ENCODE data around the gene DOCK8.

DOCK8 gene

GRCh38 chr9:504921-505740, 290.5 kb downstream of the DOCK8 start:
- DNase-seq (ENCODE audit: low read depth), result no peak
- peak overlapping the region; percentile 27 for H3K4me3 ChIP-seq (ENCODE audit: control insufficient read depth, low read depth, low read length)
- no peak for TF ChIP-seq CTCF (conservative IDR thresholded peaks at IDR 0.05; ENCODE audit: control insufficient read depth, insufficient read depth, low read depth, low read length)

- no peak for DNase-seq (ENCODE audit: low read depth)
- no peak for TF ChIP-seq CTCF (conservative IDR thresholded peaks at IDR 0.05; ENCODE audit: control insufficient read depth, insufficient read depth, low read depth, low read length)
- H3K4me3 ChIP-seq (ENCODE audit: control insufficient read depth, low read depth, low read length), result no peak overlapping the region
These were observed 291.0 kb downstream of the DOCK8 start for GRCh38 chr9:505741-506059.

GRCh38 chr9:506281-506680, 291.6 kb downstream of the DOCK8 start:
- DNase-seq (ENCODE audit: low read depth), result no peak
- H3K4me3 ChIP-seq (ENCODE audit: control insufficient read depth, low read depth, low read length), result no peak overlapping the region
- TF ChIP-seq CTCF (conservative IDR thresholded peaks at IDR 0.05; ENCODE audit: control insufficient read depth, insufficient read depth, low read depth, low read length), result no peak

- H3K4me3 ChIP-seq (ENCODE audit: control insufficient read depth, low read depth, low read length), result no peak overlapping the region
- no peak for DNase-seq (ENCODE audit: low read depth)
- no peak for TF ChIP-seq CTCF (conservative IDR thresholded peaks at IDR 0.05; ENCODE audit: control insufficient read depth, insufficient read depth, low read depth, low read length)
These were observed 297.2 kb downstream of the DOCK8 start for GRCh38 chr9:511861-512260.

- DNase-seq (ENCODE audit: low read depth), result no peak
- no peak overlapping the region for H3K4me3 ChIP-seq (ENCODE audit: control insufficient read depth, low read depth, low read length)
- no peak for TF ChIP-seq CTCF (conservative IDR thresholded peaks at IDR 0.05; ENCODE audit: control insufficient read depth, insufficient read depth, low read depth, low read length)
These were observed 298.0 kb downstream of the DOCK8 start for GRCh38 chr9:512555-513272.
